ENCODE measurements around the gene TRAPPC2L. TPM values are rescaled to one million over a fixed set of nuclear protein-coding genes. Genes with fewer than 3 reads are reported as not detected.
A peak's percentile ranks its signal among the peaks of the same experiment; 100 is the strongest.

The TRAPPC2L gene
- total RNA-seq, 1 experiment from 2014 or later, result 94.1 TPM

DNA sequence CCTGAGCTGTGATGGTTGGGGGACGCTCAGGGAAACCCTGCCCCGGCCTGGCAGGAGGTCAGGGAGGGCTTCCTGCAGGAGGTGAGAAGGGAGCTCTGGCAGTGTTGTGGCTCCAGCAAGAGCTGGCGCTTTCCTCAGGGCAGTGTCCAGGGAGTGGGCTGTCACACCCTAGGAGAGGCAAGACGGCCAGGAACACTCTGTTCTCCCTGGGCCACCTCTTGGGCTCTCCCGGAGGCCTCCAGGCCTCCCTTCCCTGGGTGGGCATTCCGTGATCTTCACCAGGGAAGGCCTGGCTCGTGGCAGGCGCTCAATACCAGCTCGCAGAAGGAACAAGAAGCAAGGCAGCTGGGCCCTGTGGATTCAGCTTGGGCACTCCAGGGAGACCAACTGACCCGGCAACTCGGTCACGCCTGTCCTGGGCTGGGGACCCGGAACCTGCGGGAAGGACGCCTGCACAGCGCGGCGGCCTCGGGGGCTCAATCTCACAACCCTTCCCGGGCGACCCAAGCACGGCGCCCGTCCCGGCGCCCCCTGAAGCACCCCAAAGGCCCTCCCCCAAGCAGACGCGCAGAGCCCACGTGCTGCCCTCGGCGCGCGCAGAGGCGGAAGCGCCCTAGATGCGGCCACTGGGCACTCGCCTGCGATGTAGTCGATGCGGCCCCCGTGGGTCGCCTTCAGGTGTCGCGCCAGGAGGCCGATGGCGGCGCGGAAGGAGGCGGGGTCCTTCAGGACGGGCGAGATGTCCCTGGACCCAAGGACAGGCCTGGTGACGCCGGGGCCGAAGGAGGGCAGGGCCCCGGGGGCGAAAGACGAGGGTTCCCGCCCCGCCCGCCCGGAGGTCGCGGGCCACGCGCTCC, 45.8 kb upstream of the TRAPPC2L start:
- POLR2A ChIA-PET, result interaction anchor here (0.7 to 3.2 kb wide), 13 partner anchors 8 to 407 kb away, joined by 3 to 16 read pairs (median 4); partner anchors contain the start of genes CDH15, CDT1, PIEZO1 and ZC3H18
- Histone ChIP-seq H3K27ac (ENCODE audit: low read depth, low read length) (peak overlapping the region; percentile 100), H3K4me3 (replicated peaks in 1 of 2; ENCODE audit: low read depth in 1 of 2, low read length in 2 of 2) (peak overlapping the region; percentile 72 to 75), H3K4me2 (ENCODE audit: low read length) (peak overlapping the region; percentile 94), H3K9me2 (ENCODE audit: insufficient read depth) (no peaks in the 10 kb centered on the region), H4K20me1 (ENCODE audit: insufficient read depth) (peaks cover 4% of the 10 kb centered on the region; the same call in 1 of the 2 replicates), H3K9me3 (ENCODE audit: control insufficient read depth in 1 of 2, insufficient read depth in 1 of 2, low read depth in 1 of 2, low read length in 2 of 2) (no peaks in the 10 kb centered on the region), H3K27me3 (ENCODE audit: insufficient read depth, low read length) (no peaks in the 10 kb centered on the region), H3K36me3 (ENCODE audit: control insufficient read depth in 1 of 2, insufficient read depth in 2 of 2, low read length in 2 of 2) (peaks cover 13 to 44% of the 10 kb centered on the region in 2 experiments; a peak in 3 of 4 replicates), H3K79me2 (ENCODE audit: insufficient read depth, low read length) (peaks cover 47% of the 10 kb centered on the region), H2AFZ (ENCODE audit: low read depth, low read length, poor library complexity, severe bottlenecking) (no peak overlapping the region), H3K9ac (ENCODE audit: low read length) (peak overlapping the region; percentile 87), H3K4me1 (ENCODE audit: control insufficient read depth in 1 of 2, insufficient read depth in 2 of 2, low read length in 2 of 2) (peaks cover 22 to 58% of the 10 kb centered on the region in 2 experiments)
- CTCF ChIA-PET, result interaction anchor here (1.0 to 4.9 kb wide), 6 partner anchors 8 to 405 kb away, joined by 3 to 33 read pairs (median 4); partner anchors contain the start of genes GALNS and TRAPPC2L
- RAD21 ChIA-PET (ENCODE audit: low non-redundant PET in 1 of 2, low total read pairs in 2 of 2, uncharacterized antibody in 2 of 2, unreplicated experiment in 2 of 2), result interaction anchor here (1.0 to 1.3 kb wide), 2 partner anchors 46 to 356 kb away, joined by 4 to 8 read pairs; partner anchors contain the start of genes GALNS (in 1 of the 2) and TRAPPC2L (in 1 of the 2)
- no TSS peak for BruUV-seq (replicated peaks)
- ATAC-seq (peak; percentile 58), DNase-seq (ENCODE audit: low read depth, low spot score) (peak; percentile 81)
- TF ChIP-seq, protein P1, sequence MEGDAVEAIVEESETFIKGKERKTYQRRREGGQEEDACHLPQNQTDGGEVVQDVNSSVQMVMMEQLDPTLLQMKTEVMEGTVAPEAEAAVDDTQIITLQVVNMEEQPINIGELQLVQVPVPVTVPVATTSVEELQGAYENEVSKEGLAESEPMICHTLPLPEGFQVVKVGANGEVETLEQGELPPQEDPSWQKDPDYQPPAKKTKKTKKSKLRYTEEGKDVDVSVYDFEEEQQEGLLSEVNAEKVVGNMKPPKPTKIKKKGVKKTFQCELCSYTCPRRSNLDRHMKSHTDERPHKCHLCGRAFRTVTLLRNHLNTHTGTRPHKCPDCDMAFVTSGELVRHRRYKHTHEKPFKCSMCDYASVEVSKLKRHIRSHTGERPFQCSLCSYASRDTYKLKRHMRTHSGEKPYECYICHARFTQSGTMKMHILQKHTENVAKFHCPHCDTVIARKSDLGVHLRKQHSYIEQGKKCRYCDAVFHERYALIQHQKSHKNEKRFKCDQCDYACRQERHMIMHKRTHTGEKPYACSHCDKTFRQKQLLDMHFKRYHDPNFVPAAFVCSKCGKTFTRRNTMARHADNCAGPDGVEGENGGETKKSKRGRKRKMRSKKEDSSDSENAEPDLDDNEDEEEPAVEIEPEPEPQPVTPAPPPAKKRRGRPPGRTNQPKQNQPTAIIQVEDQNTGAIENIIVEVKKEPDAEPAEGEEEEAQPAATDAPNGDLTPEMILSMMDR (IDR thresholded peaks at IDR 0.05 in 2 of 3, conservative IDR thresholded peaks at IDR 0.05 in 1 of 3; ENCODE audit: borderline replicate concordance in 1 of 3, insufficient read depth in 1 of 3, low read depth in 2 of 3, low read length in 2 of 3), result no peak
- TF ChIP-seq CEBPB (IDR thresholded peaks at IDR 0.05; ENCODE audit: low read depth), result no peak
- no peak for TF ChIP-seq EZH2phosphoT487 (IDR thresholded peaks at IDR 0.05; ENCODE audit: borderline replicate concordance)
- TF ChIP-seq ZFX (IDR thresholded peaks at IDR 0.05), result peak; percentile 75
- TF ChIP-seq POLR2AphosphoS5 (IDR thresholded peaks at IDR 0.05; ENCODE audit: low read depth, low read length), result peak; percentile 92
- TF ChIP-seq, protein P2, sequence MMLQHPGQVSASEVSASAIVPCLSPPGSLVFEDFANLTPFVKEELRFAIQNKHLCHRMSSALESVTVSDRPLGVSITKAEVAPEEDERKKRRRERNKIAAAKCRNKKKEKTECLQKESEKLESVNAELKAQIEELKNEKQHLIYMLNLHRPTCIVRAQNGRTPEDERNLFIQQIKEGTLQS (IDR thresholded peaks at IDR 0.05), result no peak
- peak; percentile 84 for TF ChIP-seq POLR2A (IDR thresholded peaks at IDR 0.05; ENCODE audit: borderline replicate concordance, extremely low read depth, insufficient read depth, insufficient read length)
- TF ChIP-seq, protein P3, sequence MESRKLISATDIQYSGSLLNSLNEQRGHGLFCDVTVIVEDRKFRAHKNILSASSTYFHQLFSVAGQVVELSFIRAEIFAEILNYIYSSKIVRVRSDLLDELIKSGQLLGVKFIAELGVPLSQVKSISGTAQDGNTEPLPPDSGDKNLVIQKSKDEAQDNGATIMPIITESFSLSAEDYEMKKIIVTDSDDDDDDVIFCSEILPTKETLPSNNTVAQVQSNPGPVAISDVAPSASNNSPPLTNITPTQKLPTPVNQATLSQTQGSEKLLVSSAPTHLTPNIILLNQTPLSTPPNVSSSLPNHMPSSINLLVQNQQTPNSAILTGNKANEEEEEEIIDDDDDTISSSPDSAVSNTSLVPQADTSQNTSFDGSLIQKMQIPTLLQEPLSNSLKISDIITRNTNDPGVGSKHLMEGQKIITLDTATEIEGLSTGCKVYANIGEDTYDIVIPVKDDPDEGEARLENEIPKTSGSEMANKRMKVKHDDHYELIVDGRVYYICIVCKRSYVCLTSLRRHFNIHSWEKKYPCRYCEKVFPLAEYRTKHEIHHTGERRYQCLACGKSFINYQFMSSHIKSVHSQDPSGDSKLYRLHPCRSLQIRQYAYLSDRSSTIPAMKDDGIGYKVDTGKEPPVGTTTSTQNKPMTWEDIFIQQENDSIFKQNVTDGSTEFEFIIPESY (IDR thresholded peaks at IDR 0.05; ENCODE audit: extremely low read depth, insufficient replicate concordance, low read length), result no peak
- TF ChIP-seq SIN3A (IDR thresholded peaks at IDR 0.05; ENCODE audit: low read depth), result no peak
- TF ChIP-seq SRF (IDR thresholded peaks at IDR 0.05; ENCODE audit: low read depth), result no peak
- intact Hi-C loops (cut with micrococcal nuclease), result loop anchor here (10.0 kb wide), 2 partner anchors 244 to 754 kb away; partner anchors contain the start of gene RPL13

Data from HCT116 (cell line).